VCaP (cell line): ENCODE results near the gene SLC25A39.

ENCODE experiments used
- H3K27ac ChIP-seq: fragments of 450-650 bp; 2 replicates; pipeline ENCODE4 v1.5.1; 2017
- TF ChIP-seq, protein P1 (sequence below): fragments of 450-650 bp; conservative IDR thresholded peaks from 2 replicates; pipeline ENCODE4 v1.5.1; 2017; ENCODE audit warnings: mild to moderate bottlenecking, moderate library complexity

SLC25A39 gene

DNA sequence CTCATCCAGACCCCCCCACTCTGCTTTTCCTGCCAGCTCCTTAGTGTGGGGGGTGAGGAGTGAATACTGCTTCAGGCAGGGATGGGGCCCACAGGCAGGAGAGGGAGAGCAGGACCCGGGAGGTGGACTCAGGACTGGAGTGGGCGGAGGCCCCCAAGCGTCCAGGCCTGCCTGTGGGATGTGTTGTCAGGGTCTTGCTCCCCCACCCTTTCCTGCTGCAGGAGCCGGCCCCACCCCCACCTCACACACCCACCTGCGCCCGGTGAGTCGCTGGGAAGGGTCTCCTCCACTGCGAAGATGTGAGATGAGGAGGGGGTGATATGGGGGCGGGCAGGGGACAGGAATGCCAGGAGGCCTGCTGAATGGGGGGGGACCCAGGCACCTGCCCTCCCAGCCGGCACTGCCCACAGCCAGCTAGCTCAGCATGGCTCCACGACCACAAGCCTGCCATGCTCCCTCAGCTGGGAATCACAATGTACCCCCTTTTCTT lies 37.9 kb upstream of the SLC25A39 start:
- peak overlapping the region; percentile 77; the same call in 1 of the 2 replicates for H3K27ac ChIP-seq
- TF ChIP-seq, protein P1, sequence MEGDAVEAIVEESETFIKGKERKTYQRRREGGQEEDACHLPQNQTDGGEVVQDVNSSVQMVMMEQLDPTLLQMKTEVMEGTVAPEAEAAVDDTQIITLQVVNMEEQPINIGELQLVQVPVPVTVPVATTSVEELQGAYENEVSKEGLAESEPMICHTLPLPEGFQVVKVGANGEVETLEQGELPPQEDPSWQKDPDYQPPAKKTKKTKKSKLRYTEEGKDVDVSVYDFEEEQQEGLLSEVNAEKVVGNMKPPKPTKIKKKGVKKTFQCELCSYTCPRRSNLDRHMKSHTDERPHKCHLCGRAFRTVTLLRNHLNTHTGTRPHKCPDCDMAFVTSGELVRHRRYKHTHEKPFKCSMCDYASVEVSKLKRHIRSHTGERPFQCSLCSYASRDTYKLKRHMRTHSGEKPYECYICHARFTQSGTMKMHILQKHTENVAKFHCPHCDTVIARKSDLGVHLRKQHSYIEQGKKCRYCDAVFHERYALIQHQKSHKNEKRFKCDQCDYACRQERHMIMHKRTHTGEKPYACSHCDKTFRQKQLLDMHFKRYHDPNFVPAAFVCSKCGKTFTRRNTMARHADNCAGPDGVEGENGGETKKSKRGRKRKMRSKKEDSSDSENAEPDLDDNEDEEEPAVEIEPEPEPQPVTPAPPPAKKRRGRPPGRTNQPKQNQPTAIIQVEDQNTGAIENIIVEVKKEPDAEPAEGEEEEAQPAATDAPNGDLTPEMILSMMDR, result no peak

GRCh38 chr17:44361292-44362260 lies 37.0 kb upstream of the SLC25A39 start:
- TF ChIP-seq, protein P1, result no peak
- H3K27ac ChIP-seq, result no peak overlapping the region

DNA sequence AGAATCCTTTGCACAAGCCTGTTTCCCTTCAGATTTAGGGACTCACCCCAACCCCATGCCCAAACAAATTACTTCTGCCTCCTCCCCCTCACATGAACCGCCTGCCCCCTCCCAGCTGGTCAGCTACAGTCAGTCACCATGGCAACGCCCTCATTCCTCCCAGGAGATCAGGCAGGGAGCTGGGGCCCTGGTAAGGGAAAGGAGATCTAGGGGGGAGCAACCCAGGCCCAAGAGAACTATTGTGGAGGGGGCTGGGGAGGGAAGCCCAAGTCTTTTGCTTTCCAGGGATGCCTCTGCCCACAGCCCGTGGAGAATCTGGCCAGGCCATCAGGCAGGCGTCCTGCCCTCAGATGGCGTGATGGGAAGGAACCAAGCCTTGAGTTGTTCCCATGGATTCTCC lies 36.2 kb upstream of the SLC25A39 start:
- TF ChIP-seq, protein P1, result no peak
- no peak overlapping the region for H3K27ac ChIP-seq

GRCh38 chr17:44360144-44360533 lies 35.5 kb upstream of the SLC25A39 start:
- TF ChIP-seq, protein P1, result no peak

GRCh38 chr17:44359458-44360143 lies 35.0 kb upstream of the SLC25A39 start:
- TF ChIP-seq, protein P1, result no peak
- H3K27ac ChIP-seq, result no peak overlapping the region

More at GRCh38 chr17:44360144-44360533, 35.5 kb upstream of the SLC25A39 start:
- H3K27ac ChIP-seq, result no peak overlapping the region

- TF ChIP-seq, protein P1, result no peak
- H3K27ac ChIP-seq, result no peak overlapping the region
Measured at GRCh38 chr17:44359006-44359405, 34.4 kb upstream of the SLC25A39 start.

GRCh38 chr17:44358066-44358465 lies 33.4 kb upstream of the SLC25A39 start:
- TF ChIP-seq, protein P1, result no peak
- H3K27ac ChIP-seq, result no peak overlapping the region
